IMR-90 (cell line): ENCODE data around the gene GPR107.

ENCODE experiments used
- BHLHE40 ChIP-seq: fragments of 150-350 bp; IDR thresholded peaks from 2 replicates; pipeline ENCODE4 v1.6.1; 2016; ENCODE audit warnings: mild to moderate bottlenecking, low read depth, low read length
- CEBPB ChIP-seq: IDR thresholded peaks from 2 replicates; pipeline ENCODE4 v1.6.1; 2012; ENCODE audit warnings: low read depth, low read length, improper control_type of control experiment
- FOS ChIP-seq: fragments of 150-350 bp; IDR thresholded peaks from 2 replicates; pipeline ENCODE4 v1.6.1; 2016; ENCODE audit warnings: low read depth, low read length
- MAFK ChIP-seq: IDR thresholded peaks from 2 replicates; pipeline ENCODE4 v1.6.1; 2012; ENCODE audit warnings: low read depth, low read length, improper control_type of control experiment
- MAZ ChIP-seq: IDR thresholded peaks from 2 replicates; pipeline ENCODE4 v1.6.1; 2012; ENCODE audit warnings: low read depth, mild to moderate bottlenecking, low read length, improper control_type of control experiment, moderate library complexity, borderline replicate concordance
- MXI1 ChIP-seq: IDR thresholded peaks from 2 replicates; pipeline ENCODE4 v1.6.1; 2012; ENCODE audit warnings: low read depth, mild to moderate bottlenecking, low read length, moderate library complexity, borderline replicate concordance
- NFE2L2 ChIP-seq: fragments of 150-350 bp; IDR thresholded peaks from 2 replicates; pipeline ENCODE4 v1.6.1; 2016; ENCODE audit warnings: low read depth, mild to moderate bottlenecking, low read length
- POLR2A ChIP-seq: IDR thresholded peaks from 2 replicates; pipeline ENCODE4 v1.6.1; 2012; ENCODE audit warnings: mild to moderate bottlenecking, low read depth, low read length
- RAD21 ChIP-seq: IDR thresholded peaks from 2 replicates; pipeline ENCODE4 v1.6.1; 2012; ENCODE audit warnings: low read length, improper control_type of control experiment
- RCOR1 ChIP-seq: IDR thresholded peaks from 2 replicates; pipeline ENCODE4 v1.6.1; 2012; ENCODE audit warnings: mild to moderate bottlenecking, low read length, improper control_type of control experiment; ENCODE audit not compliant: insufficient replicate concordance
- RFX5 ChIP-seq: IDR thresholded peaks from 2 replicates; pipeline ENCODE4 v1.8.0; 2012; ENCODE audit warnings: low read depth, mild to moderate bottlenecking, low read length, moderate library complexity
- TF ChIP-seq, protein P1 (sequence below): conservative IDR thresholded peaks from 2 replicates; pipeline ENCODE4 v1.5.1; 2012; ENCODE audit warnings: mild to moderate bottlenecking, low read depth, low read length, improper control_type of control experiment
- TF ChIP-seq, protein P2 (sequence below): fragments of 150-350 bp; IDR thresholded peaks from 2 replicates; pipeline ENCODE4 v1.6.1; 2016; ENCODE audit warnings: low read depth, mild to moderate bottlenecking, low read length, moderate library complexity, borderline replicate concordance
- TF ChIP-seq, protein P3 (sequence below): fragments of 150-350 bp; IDR thresholded peaks from 2 replicates; pipeline ENCODE4 v1.6.1; 2017; ENCODE audit warnings: mild to moderate bottlenecking, antibody characterized with exemption, low read length, low read depth

DNA sequence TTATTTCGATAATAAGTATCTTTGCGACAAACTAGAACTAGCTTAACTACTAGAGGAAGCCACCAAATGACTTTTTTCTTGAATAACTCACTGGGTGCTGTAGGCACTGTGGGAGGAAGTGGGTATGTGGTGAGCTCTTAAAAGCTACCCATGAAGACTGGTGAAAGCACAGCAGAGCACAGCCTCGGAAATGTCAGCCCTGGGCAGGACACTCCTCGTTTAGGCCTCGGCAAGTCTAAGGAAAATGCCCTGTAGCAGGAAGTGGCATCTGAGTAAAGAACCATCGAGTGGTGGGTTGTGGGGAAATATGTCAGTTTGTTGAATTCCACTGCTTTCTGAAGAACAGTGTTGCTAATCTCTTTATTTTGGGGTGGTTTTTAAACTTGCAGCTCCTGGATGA is 74.5 kb downstream of the GPR107 start:
- TF ChIP-seq, protein P1, sequence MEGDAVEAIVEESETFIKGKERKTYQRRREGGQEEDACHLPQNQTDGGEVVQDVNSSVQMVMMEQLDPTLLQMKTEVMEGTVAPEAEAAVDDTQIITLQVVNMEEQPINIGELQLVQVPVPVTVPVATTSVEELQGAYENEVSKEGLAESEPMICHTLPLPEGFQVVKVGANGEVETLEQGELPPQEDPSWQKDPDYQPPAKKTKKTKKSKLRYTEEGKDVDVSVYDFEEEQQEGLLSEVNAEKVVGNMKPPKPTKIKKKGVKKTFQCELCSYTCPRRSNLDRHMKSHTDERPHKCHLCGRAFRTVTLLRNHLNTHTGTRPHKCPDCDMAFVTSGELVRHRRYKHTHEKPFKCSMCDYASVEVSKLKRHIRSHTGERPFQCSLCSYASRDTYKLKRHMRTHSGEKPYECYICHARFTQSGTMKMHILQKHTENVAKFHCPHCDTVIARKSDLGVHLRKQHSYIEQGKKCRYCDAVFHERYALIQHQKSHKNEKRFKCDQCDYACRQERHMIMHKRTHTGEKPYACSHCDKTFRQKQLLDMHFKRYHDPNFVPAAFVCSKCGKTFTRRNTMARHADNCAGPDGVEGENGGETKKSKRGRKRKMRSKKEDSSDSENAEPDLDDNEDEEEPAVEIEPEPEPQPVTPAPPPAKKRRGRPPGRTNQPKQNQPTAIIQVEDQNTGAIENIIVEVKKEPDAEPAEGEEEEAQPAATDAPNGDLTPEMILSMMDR: no peak
- TF ChIP-seq POLR2A (no peak), RCOR1 (no peak), RAD21 (no peak), MXI1 (no peak), MAFK (no peak), RFX5 (no peak), MAZ (no peak), FOS (no peak), NFE2L2 (no peak), CEBPB (no peak), BHLHE40 (no peak)
- TF ChIP-seq, protein P2, sequence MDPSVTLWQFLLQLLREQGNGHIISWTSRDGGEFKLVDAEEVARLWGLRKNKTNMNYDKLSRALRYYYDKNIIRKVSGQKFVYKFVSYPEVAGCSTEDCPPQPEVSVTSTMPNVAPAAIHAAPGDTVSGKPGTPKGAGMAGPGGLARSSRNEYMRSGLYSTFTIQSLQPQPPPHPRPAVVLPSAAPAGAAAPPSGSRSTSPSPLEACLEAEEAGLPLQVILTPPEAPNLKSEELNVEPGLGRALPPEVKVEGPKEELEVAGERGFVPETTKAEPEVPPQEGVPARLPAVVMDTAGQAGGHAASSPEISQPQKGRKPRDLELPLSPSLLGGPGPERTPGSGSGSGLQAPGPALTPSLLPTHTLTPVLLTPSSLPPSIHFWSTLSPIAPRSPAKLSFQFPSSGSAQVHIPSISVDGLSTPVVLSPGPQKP: no peak
- TF ChIP-seq, protein P3, sequence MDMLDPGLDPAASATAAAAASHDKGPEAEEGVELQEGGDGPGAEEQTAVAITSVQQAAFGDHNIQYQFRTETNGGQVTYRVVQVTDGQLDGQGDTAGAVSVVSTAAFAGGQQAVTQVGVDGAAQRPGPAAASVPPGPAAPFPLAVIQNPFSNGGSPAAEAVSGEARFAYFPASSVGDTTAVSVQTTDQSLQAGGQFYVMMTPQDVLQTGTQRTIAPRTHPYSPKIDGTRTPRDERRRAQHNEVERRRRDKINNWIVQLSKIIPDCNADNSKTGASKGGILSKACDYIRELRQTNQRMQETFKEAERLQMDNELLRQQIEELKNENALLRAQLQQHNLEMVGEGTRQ: no peak
